CD4-positive, alpha-beta T cell treated with Interleukin-6 at 100 ng/mL for 8 hours (primary cell): ENCODE results near the gene KCND3.

Source experiments
- DNase-seq: peaks from one replicate; pipeline ENCODE4 v3.0.0-alpha.2; 2020; ENCODE audit warnings: mixed read lengths, low spot score

Gene KCND3

GRCh38 chr1:111988743-111989453 lies 570 bp downstream of the KCND3 start:
- DNase-seq, result no peak

GRCh38 chr1:111988377-111988742 lies 1.1 kb downstream of the KCND3 start:
- DNase-seq, result no peak

- no peak for DNase-seq
These were observed 2.0 kb downstream of the KCND3 start for GRCh38 chr1:111987502-111987901.

- no peak for DNase-seq
These were observed 6.0 kb downstream of the KCND3 start for GRCh38 chr1:111983500-111983899.

GRCh38 chr1:111982428-111982827 lies 7.0 kb downstream of the KCND3 start:
- no peak for DNase-seq

- no peak for DNase-seq
These were observed 7.6 kb downstream of the KCND3 start for GRCh38 chr1:111981871-111982270.

- DNase-seq, result no peak
These were observed 8.4 kb downstream of the KCND3 start for GRCh38 chr1:111981090-111981489.

- no peak for DNase-seq
These were observed 8.8 kb downstream of the KCND3 start for GRCh38 chr1:111980686-111981085.

- no peak for DNase-seq
These were observed 10.8 kb downstream of the KCND3 start for GRCh38 chr1:111978695-111979094.

- no peak for DNase-seq
These were observed 12.1 kb downstream of the KCND3 start for GRCh38 chr1:111977378-111977777.

GRCh38 chr1:111976842-111977241 lies 12.6 kb downstream of the KCND3 start:
- no peak for DNase-seq

GRCh38 chr1:111976332-111976731 lies 13.1 kb downstream of the KCND3 start:
- DNase-seq, result no peak

GRCh38 chr1:111973150-111973790 lies 16.2 kb downstream of the KCND3 start:
- DNase-seq, result no peak

- DNase-seq, result no peak
These were observed 18.1 kb downstream of the KCND3 start for GRCh38 chr1:111971396-111971795.

GRCh38 chr1:111968511-111968910 lies 21.0 kb downstream of the KCND3 start:
- DNase-seq, result no peak

- no peak for DNase-seq
These were observed 21.6 kb downstream of the KCND3 start for GRCh38 chr1:111967886-111968285.

GRCh38 chr1:111967067-111967690 lies 22.3 kb downstream of the KCND3 start:
- DNase-seq, result no peak

- DNase-seq, result no peak
These were observed 23.6 kb downstream of the KCND3 start for GRCh38 chr1:111965781-111966443.

- no peak for DNase-seq
These were observed 25.3 kb downstream of the KCND3 start for GRCh38 chr1:111963985-111964738.

- no peak for DNase-seq
These were observed 27.5 kb downstream of the KCND3 start for GRCh38 chr1:111961773-111962565.

GRCh38 chr1:111961016-111961415 lies 28.5 kb downstream of the KCND3 start:
- no peak for DNase-seq
